ENCODE data around the gene OR51B2. TPM values are rescaled to one million over a fixed set of nuclear protein-coding genes. Genes with fewer than 3 reads are reported as not detected.

Gene OR51B2
- total and polyA plus RNA-seq, 5 experiments from 2014 or later, result not detected

DNA sequence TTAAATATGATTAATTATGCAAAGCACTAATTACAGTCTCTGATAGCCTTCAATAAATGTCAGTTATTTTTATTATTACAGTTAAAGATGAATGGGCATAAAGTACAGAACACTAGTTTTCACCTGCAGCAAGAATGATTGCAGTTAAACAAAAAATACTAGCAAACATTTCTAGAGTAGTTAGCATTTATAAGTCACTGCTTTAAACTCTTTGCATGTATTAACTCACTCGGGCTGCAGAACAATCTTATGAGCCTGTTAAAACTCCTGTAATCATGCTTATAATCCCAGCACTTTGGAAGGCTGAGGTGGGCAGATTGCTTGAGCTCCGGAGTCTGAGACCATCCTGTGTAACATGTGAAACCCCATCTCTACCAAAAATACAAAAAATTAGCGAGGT is 37.2 kb downstream of the OR51B2 start:
- Mint-ChIP-seq H3K27ac (no peak overlapping the region), H3K36me3 (no peaks in the 10 kb centered on the region), H3K4me3 (no peak overlapping the region), H3K27me3 (peaks cover 0 to 15% (median under 1%) of the 10 kb centered on the region in 5 donors), H3K9me3 (no peaks in the 10 kb centered on the region), H3K4me1 (no peaks in the 10 kb centered on the region)
- ATAC-seq (no peak), DNase-seq (no peak)
- POLR2A ChIA-PET, result no interaction called here

DNA sequence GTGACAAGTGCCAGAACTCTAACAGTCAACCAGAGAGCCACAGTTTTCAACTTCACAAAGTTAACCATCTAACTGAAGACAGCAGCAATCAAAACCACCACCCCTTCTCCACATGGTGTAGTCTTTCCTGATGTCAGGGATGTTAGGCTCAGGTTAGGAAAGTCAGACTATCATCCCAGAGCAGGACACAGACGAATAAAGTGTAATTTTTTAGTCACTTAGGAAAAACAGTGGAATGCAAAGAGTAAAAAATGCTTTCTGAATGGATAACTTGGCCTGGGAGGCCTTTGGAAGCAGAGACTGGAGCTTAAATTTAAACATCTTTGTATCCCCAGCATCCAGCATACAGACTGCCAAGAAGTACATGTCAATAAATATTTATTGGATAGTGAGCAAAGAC is 37.7 kb downstream of the OR51B2 start:
- DNase-seq (no peak), ATAC-seq (no peak)
- POLR2A ChIA-PET, result no interaction called here
- Mint-ChIP-seq H3K27ac (no peak overlapping the region), H3K27me3 (peaks cover 0 to 12% (median 0%) of the 10 kb centered on the region in 5 donors), H3K9me3 (no peaks in the 10 kb centered on the region), H3K4me1 (no peaks in the 10 kb centered on the region), H3K4me3 (no peak overlapping the region), H3K36me3 (no peaks in the 10 kb centered on the region)

DNA sequence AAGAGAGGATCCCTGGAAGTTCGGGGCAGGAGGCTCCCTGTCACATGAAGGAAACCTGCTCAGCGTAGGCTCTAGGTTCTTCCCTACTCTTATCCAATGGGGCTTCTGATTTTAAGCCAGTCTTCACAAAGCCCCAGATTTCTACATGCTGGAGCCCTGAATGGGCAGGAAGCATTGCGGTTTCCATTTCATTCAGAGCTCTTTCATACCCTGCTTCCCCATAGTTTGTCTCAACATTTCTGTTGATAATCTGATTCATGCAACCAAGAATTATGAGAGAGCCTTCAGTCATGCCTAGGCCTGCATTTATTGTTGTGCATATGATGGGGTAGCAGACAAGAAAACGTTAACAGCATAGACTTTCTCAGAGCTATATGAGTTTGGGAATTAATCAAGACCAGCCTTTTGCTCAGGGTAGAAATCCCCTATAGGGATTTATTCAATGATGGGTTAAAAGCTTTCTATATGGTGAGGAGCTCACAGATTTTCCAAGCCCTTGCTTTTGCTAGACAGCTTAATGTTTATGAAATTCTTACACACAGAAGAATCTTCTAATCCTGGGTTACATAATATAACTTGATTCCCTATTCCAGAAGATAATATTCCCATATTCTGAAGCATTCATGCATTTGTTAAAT is 38.3 kb downstream of the OR51B2 start:
- ATAC-seq, result no peak
- POLR2A ChIA-PET, result no interaction called here
- Mint-ChIP-seq H3K4me3 (no peak overlapping the region), H3K27ac (no peak overlapping the region), H3K4me1 (no peaks in the 10 kb centered on the region), H3K9me3 (no peaks in the 10 kb centered on the region), H3K27me3 (peaks cover 0 to 12% (median 0%) of the 10 kb centered on the region in 5 donors), H3K36me3 (no peaks in the 10 kb centered on the region)
- no peak for DNase-seq

DNA sequence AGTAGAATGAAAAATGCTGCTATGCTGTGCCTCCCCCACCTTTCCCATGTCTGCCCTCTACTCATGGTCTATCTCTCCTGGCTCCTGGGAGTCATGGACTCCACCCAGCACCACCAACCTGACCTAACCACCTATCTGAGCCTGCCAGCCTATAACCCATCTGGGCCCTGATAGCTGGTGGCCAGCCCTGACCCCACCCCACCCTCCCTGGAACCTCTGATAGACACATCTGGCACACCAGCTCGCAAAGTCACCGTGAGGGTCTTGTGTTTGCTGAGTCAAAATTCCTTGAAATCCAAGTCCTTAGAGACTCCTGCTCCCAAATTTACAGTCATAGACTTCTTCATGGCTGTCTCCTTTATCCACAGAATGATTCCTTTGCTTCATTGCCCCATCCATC is 39.5 kb downstream of the OR51B2 start:
- POLR2A ChIA-PET, result no interaction called here
- Mint-ChIP-seq H3K4me3 (no peak overlapping the region), H3K4me1 (no peaks in the 10 kb centered on the region), H3K27me3 (peaks cover 0 to 15% (median 1%) of the 10 kb centered on the region in 5 donors), H3K27ac (no peak overlapping the region), H3K36me3 (no peaks in the 10 kb centered on the region), H3K9me3 (no peaks in the 10 kb centered on the region)
- ATAC-seq, result no peak
- no peak for DNase-seq

DNA sequence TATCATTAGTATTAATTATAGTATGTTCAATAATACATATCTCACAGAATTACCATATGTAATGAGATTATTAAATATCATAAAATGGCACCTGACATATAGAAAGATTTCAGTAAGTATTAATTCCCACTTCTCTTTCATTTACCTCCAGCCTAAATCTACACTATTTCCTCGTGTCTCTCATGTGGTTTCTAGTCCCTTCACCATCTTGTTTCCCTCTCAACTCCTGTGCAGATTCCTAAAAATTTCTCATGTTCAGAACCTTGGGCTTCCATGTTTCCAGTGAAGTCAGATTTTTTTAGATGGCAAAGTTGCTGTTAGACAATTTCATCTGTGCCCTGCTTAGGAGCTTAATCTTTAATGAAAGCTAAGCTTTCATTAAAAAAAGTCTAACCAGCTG is 40.2 kb downstream of the OR51B2 start:
- H3K4me1 Mint-ChIP-seq, result no peaks in the 10 kb centered on the region
- no peak overlapping the region for H3K27ac Mint-ChIP-seq
- POLR2A ChIA-PET, result no interaction called here
- peaks cover 0 to 15% (median 1%) of the 10 kb centered on the region in 5 donors for H3K27me3 Mint-ChIP-seq
- ATAC-seq (no peak), DNase-seq (no peak)
- no peak overlapping the region for H3K4me3 Mint-ChIP-seq
- H3K36me3 Mint-ChIP-seq, result no peaks in the 10 kb centered on the region
- H3K9me3 Mint-ChIP-seq, result no peaks in the 10 kb centered on the region

DNA sequence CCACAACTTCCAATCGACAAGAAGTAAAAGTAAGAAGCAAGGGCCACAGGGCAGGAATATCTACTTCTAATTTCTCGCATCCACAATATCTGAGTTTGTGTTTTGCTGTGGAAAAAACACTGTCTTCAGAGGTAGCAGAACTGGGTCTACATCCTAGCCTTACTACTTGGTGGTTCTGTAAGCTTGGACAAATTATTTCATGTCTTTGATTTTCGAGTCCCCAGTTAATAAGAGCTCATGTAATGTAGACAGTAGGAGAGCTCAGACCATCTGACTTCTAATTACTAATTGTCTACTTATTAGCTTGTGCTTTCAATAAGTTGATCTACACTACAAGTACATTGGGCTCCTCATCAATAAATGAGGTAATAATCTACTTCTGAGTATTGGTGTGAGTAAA is 41.0 kb downstream of the OR51B2 start:
- ATAC-seq (no peak), DNase-seq (no peak)
- H3K27me3 Mint-ChIP-seq, result peaks cover 0 to 15% (median 1%) of the 10 kb centered on the region in 5 donors
- H3K4me1 Mint-ChIP-seq, result no peaks in the 10 kb centered on the region
- no peaks in the 10 kb centered on the region for H3K9me3 Mint-ChIP-seq
- POLR2A ChIA-PET, result no interaction called here
- H3K4me3 Mint-ChIP-seq, result no peak overlapping the region
- no peak overlapping the region for H3K27ac Mint-ChIP-seq
- H3K36me3 Mint-ChIP-seq, result no peaks in the 10 kb centered on the region

DNA sequence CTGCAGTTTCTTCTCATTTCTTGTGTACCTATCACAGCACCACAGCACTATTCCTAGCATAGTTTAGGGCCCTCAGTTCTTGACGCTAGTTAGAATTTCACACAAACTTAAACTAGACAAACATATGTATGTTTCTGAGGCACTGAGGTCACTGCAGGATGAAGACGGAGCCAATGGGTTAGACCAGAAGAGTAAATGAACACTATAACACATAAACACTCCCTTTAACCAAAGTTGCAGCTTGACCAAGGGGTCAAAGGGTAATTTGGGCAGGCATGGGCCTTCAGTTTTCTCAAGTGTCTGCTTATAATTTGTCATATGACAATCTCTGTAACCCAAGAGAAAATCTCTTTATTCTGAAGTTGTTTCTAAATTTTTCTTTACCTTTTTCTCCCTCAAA is 41.5 kb downstream of the OR51B2 start:
- H3K4me1 Mint-ChIP-seq, result no peaks in the 10 kb centered on the region
- POLR2A ChIA-PET, result no interaction called here
- no peak for DNase-seq
- H3K27me3 Mint-ChIP-seq, result peaks cover 0 to 15% (median 1%) of the 10 kb centered on the region in 5 donors
- no peak for ATAC-seq
- no peak overlapping the region for H3K4me3 Mint-ChIP-seq
- no peaks in the 10 kb centered on the region for H3K9me3 Mint-ChIP-seq
- no peaks in the 10 kb centered on the region for H3K36me3 Mint-ChIP-seq
- no peak overlapping the region for H3K27ac Mint-ChIP-seq

DNA sequence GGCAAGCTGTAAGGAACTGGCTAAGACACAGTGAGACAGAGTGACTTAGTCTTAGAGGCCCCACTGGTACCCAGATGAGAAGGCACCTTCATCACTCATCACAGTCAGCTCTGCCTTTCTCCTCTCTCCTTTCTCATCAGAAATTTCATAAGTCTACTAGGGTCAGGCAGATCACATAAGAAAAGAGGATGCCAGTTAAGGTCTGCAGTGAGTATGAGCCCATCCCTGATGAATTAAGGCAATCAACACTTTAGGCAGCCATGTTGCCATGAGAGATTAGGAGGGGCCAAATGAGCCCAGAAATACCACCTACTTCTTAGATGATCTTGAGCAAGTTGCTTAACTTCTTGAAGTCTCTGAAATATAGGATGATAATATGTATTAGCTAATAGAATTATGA is 42.5 kb downstream of the OR51B2 start:
- DNase-seq (no peak), ATAC-seq (no peak)
- POLR2A ChIA-PET, result no interaction called here
- H3K9me3 Mint-ChIP-seq, result no peaks in the 10 kb centered on the region
- no peaks in the 10 kb centered on the region for H3K36me3 Mint-ChIP-seq
- peaks cover 0 to 15% (median 1%) of the 10 kb centered on the region in 5 donors for H3K27me3 Mint-ChIP-seq
- H3K4me3 Mint-ChIP-seq, result no peak overlapping the region
- H3K4me1 Mint-ChIP-seq, result no peaks in the 10 kb centered on the region
- no peak overlapping the region for H3K27ac Mint-ChIP-seq

DNA sequence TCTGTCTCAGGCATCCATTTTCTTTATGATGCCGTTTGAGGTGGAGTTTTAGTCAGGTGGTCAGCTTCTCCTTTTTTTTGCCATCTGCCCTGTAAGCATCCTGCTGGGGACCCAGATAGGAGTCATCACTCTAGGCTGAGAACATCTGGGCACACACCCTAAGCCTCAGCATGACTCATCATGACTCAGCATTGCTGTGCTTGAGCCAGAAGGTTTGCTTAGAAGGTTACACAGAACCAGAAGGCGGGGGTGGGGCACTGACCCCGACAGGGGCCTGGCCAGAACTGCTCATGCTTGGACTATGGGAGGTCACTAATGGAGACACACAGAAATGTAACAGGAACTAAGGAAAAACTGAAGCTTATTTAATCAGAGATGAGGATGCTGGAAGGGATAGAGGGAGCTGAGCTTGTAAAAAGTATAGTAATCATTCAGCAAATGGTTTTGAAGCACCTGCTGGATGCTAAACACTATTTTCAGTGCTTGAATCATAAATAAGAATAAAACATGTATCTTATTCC is 43.5 kb downstream of the OR51B2 start:
- no peak overlapping the region for H3K4me3 Mint-ChIP-seq
- no peaks in the 10 kb centered on the region for H3K9me3 Mint-ChIP-seq
- no peak overlapping the region for H3K27ac Mint-ChIP-seq
- no peaks in the 10 kb centered on the region for H3K4me1 Mint-ChIP-seq
- POLR2A ChIA-PET, result no interaction called here
- H3K27me3 Mint-ChIP-seq, result peaks cover 0 to 15% (median 1%) of the 10 kb centered on the region in 5 donors
- H3K36me3 Mint-ChIP-seq, result no peaks in the 10 kb centered on the region
- ATAC-seq (no peak), DNase-seq (no peak)

DNA sequence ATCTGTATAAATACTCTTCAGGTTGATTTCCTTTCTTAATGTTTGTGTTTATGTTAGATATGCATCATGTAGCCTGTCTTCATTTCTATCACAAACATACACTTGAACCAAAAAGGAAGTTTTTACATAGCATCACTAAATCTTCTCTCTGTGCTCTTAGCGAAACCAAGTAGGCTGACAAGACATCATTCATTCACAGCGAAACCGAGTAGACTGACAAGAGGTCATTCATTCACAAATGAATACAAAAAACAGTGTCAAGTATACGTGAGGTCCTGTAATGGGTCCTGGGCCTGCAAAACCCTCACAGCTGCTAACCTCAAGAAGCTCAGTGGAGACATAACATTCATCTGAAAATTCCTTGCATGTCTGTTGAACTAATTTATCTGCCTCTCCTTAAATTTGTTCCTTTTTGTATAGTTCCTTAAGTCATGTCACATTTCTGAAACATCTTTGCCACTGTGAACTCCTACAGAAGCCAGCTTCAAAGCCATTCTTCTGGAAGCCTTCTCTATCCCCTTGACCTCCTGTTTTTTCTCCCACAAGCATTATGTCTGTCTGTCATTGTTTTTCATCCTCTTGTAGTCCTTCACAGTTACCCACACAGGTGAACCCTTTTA is 44.5 kb downstream of the OR51B2 start:
- H3K36me3 Mint-ChIP-seq, result no peaks in the 10 kb centered on the region
- H3K4me3 Mint-ChIP-seq, result no peak overlapping the region
- no peak overlapping the region for H3K27ac Mint-ChIP-seq
- DNase-seq, result no peak
- POLR2A ChIA-PET, result no interaction called here
- no peaks in the 10 kb centered on the region for H3K4me1 Mint-ChIP-seq
- ATAC-seq, result no peak
- H3K27me3 Mint-ChIP-seq, result peaks cover 0 to 6% (median 2%) of the 10 kb centered on the region in 5 donors
- no peaks in the 10 kb centered on the region for H3K9me3 Mint-ChIP-seq

DNA sequence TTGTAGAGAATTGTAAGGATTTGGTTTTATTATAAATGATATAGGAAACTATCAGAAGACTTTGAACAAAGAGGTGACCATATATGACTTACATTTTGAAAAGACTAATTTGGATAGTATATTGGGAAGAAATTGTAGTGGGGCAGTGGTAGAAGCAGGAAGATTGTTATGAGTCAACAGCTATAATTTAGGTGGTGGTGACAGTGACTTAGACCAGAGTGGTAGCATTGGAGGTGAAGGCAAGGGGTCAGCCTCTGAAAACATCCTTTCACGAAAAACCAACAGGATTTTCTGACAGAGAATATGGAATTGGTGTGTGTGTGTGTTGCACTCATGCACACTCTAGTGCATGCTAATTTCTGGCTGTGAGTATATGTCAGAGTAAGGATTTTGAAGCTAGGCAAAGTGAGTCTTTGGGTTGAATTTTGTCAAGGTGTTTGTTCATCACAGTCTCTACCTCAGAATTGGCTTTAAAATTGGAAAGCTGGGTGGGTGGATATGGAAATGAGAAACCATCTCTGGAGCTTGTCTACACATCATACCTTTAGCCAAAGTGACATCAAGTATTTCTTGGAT is 46.2 kb downstream of the OR51B2 start:
- Mint-ChIP-seq H3K4me1 (no peaks in the 10 kb centered on the region), H3K27ac (no peak overlapping the region), H3K4me3 (no peak overlapping the region), H3K9me3 (no peaks in the 10 kb centered on the region), H3K36me3 (no peaks in the 10 kb centered on the region), H3K27me3 (peaks cover 0 to 5% (median 2%) of the 10 kb centered on the region in 5 donors)
- POLR2A ChIA-PET, result no interaction called here
- ATAC-seq (no peak), DNase-seq (no peak)

DNA sequence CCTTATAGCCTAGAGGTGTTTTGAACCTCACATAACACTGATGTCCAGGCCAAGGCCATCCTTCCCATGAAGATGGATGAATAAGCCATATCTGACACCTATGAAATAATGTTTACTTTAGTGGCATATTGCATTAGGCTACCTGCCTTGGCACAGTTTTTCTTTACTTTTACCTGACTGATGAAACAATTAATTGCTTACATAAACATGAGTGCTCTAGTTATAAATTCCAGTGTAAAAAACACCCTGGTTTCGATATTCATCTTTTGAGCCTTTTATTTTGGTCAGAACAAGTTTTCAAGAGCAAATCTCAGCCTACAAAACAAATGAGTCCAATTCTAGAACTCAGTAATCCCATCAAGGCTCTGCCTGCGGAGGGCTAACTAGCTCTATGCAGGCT is 47.4 kb downstream of the OR51B2 start:
- Mint-ChIP-seq H3K4me1 (no peaks in the 10 kb centered on the region), H3K36me3 (no peaks in the 10 kb centered on the region), H3K4me3 (no peak overlapping the region), H3K27ac (no peak overlapping the region), H3K27me3 (peaks cover 2 to 5% (median 2%) of the 10 kb centered on the region in 5 donors), H3K9me3 (no peaks in the 10 kb centered on the region)
- POLR2A ChIA-PET, result no interaction called here
- DNase-seq, result no peak
- ATAC-seq, result no peak

DNA sequence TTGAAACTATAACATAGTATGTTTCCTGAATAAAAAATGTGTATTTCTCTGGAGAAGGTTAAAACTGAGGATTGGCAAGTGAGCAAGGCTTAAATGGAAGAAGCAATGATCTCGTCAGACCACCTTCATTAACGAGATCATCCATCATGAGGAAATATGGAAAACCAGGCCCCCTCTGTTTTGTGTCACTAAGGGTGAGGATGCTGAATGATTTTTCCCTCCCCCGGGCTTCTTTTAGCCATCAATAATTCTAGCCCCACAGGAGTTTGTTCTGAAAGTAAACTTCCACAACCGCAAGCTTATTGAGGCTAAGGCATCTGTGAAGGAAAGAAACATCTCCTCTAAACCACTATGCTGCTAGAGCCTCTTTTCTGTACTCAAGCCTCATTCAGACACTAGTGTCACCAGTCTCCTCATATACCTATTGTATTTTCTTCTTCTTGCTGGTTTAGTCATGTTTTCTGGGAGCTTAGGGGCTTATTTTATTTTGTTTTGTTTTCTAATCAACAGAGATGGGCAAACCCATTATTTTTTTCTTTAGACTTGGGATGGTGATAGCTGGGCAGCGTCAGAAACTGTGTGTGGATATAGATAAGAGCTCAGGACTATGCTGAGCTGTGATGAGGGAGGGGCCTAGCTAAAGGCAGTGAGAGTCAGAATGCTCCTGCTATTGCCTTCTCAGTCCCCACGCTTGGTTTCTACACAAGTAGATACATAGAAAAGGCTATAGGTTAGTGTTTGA is 48.6 kb downstream of the OR51B2 start:
- Mint-ChIP-seq H3K27ac (no peak overlapping the region), H3K4me3 (no peak overlapping the region), H3K27me3 (peaks cover 2 to 9% (median 5%) of the 10 kb centered on the region in 5 donors), H3K4me1 (no peaks in the 10 kb centered on the region), H3K36me3 (no peaks in the 10 kb centered on the region), H3K9me3 (no peaks in the 10 kb centered on the region)
- ATAC-seq (no peak), DNase-seq (no peak)
- POLR2A ChIA-PET, result no interaction called here

Measured in naive thymus-derived CD8-positive, alpha-beta T cell (primary cell).